ENCODE results near the gene ASIC2. TPM values are rescaled to one million over a fixed set of nuclear protein-coding genes. Genes with fewer than 3 reads are reported as not detected.
A peak's percentile ranks its signal among the peaks of the same experiment; 100 is the strongest.

ASIC2 gene
- total RNA-seq, 1 donor from 2014 or later = 0.36 TPM

- H3K9ac ChIP-seq (ENCODE audit: low read length) = no peak overlapping the region
- H3K4me1 ChIP-seq (ENCODE audit: insufficient read depth, low read length) = no peaks in the 10 kb centered on the region
- no peaks in the 10 kb centered on the region for H3K4me1 Mint-ChIP-seq (ENCODE audit: low read depth, unreplicated experiment)
- H3K27me3 Mint-ChIP-seq (ENCODE audit: low read depth, unreplicated experiment) = peaks cover 66% of the 10 kb centered on the region
- H4K20me1 ChIP-seq (ENCODE audit: insufficient read depth, low read length) = no peaks in the 10 kb centered on the region
- no peaks in the 10 kb centered on the region for H3K36me3 ChIP-seq (ENCODE audit: insufficient read depth, low read length)
- H3K4me3 ChIP-seq (ENCODE audit: insufficient read depth, low read depth, low read length) = no peak overlapping the region
- DNase-seq (ENCODE audit: low read depth) = no peak
- H3K9me3 ChIP-seq (ENCODE audit: insufficient read depth, low read depth, low read length) = no peaks in the 10 kb centered on the region
- TF ChIP-seq, protein P1, sequence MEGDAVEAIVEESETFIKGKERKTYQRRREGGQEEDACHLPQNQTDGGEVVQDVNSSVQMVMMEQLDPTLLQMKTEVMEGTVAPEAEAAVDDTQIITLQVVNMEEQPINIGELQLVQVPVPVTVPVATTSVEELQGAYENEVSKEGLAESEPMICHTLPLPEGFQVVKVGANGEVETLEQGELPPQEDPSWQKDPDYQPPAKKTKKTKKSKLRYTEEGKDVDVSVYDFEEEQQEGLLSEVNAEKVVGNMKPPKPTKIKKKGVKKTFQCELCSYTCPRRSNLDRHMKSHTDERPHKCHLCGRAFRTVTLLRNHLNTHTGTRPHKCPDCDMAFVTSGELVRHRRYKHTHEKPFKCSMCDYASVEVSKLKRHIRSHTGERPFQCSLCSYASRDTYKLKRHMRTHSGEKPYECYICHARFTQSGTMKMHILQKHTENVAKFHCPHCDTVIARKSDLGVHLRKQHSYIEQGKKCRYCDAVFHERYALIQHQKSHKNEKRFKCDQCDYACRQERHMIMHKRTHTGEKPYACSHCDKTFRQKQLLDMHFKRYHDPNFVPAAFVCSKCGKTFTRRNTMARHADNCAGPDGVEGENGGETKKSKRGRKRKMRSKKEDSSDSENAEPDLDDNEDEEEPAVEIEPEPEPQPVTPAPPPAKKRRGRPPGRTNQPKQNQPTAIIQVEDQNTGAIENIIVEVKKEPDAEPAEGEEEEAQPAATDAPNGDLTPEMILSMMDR (IDR thresholded peaks at IDR 0.05; ENCODE audit: insufficient read depth, low read depth, low read length) = no peak
- no peak for TF ChIP-seq EZH2 (IDR thresholded peaks at IDR 0.05; ENCODE audit: insufficient read depth, low read length)
- no peak overlapping the region for H2AFZ ChIP-seq (ENCODE audit: low read depth, low read length)
- no peak overlapping the region for H3K27ac Mint-ChIP-seq (ENCODE audit: unreplicated experiment)
- H3K27ac ChIP-seq (ENCODE audit: low read depth, low read length) = no peak overlapping the region
- no peak for FAIRE-seq
- no peak overlapping the region for H3K4me2 ChIP-seq (ENCODE audit: low read length)
- H3K4me3 Mint-ChIP-seq (ENCODE audit: unreplicated experiment) = no peak overlapping the region
- no peaks in the 10 kb centered on the region for H3K9me3 Mint-ChIP-seq (ENCODE audit: unreplicated experiment)
- H3K27me3 ChIP-seq (ENCODE audit: insufficient read depth, low read length) = no peaks in the 10 kb centered on the region
- no peaks in the 10 kb centered on the region for H3K36me3 Mint-ChIP-seq (ENCODE audit: low read depth, unreplicated experiment)
- no peaks in the 10 kb centered on the region for H3K79me2 ChIP-seq (ENCODE audit: insufficient read depth, low read length)
Observed at GRCh38 chr17:33201283-33201682, 91.8 kb downstream of the ASIC2 start.

DNA sequence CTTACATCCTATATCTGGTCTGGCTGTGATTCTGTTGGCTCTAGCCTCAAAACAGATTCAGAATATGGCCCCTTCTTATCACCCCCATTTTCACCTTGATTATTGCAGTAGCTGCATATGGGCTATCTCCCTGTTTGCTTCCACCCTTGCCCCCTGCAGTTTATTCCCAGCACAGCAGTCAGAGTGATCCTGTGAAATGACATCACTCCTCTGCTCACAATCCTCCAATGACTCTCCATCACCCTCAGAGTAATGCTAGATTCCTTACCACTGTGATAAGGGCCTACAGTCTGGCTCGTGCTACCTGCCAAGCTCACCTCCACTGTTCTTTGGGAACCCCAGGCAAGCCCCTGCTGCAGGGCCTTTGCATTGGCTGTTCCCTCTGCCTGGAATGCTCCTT lies 92.5 kb downstream of the ASIC2 start:
- peaks cover 67% of the 10 kb centered on the region for H3K27me3 Mint-ChIP-seq (ENCODE audit: low read depth, unreplicated experiment)
- H3K9ac ChIP-seq (ENCODE audit: low read length) = no peak overlapping the region
- H3K27ac ChIP-seq (ENCODE audit: low read depth, low read length) = no peak overlapping the region
- no peaks in the 10 kb centered on the region for H4K20me1 ChIP-seq (ENCODE audit: insufficient read depth, low read length)
- H3K4me1 Mint-ChIP-seq (ENCODE audit: low read depth, unreplicated experiment) = no peaks in the 10 kb centered on the region
- H3K27me3 ChIP-seq (ENCODE audit: insufficient read depth, low read length) = no peaks in the 10 kb centered on the region
- H2AFZ ChIP-seq (ENCODE audit: low read depth, low read length) = no peak overlapping the region
- H3K36me3 Mint-ChIP-seq (ENCODE audit: low read depth, unreplicated experiment) = no peaks in the 10 kb centered on the region
- no peak overlapping the region for H3K4me3 Mint-ChIP-seq (ENCODE audit: unreplicated experiment)
- H3K4me2 ChIP-seq (ENCODE audit: low read length) = no peak overlapping the region
- no peak overlapping the region for H3K27ac Mint-ChIP-seq (ENCODE audit: unreplicated experiment)
- H3K9me3 ChIP-seq (ENCODE audit: insufficient read depth, low read depth, low read length) = no peaks in the 10 kb centered on the region
- H3K4me3 ChIP-seq (ENCODE audit: insufficient read depth, low read depth, low read length) = no peak overlapping the region
- FAIRE-seq = no peak
- H3K79me2 ChIP-seq (ENCODE audit: insufficient read depth, low read length) = no peaks in the 10 kb centered on the region
- no peaks in the 10 kb centered on the region for H3K4me1 ChIP-seq (ENCODE audit: insufficient read depth, low read length)
- no peaks in the 10 kb centered on the region for H3K36me3 ChIP-seq (ENCODE audit: insufficient read depth, low read length)
- TF ChIP-seq, protein P1 (IDR thresholded peaks at IDR 0.05; ENCODE audit: insufficient read depth, low read depth, low read length) = no peak
- TF ChIP-seq EZH2 (IDR thresholded peaks at IDR 0.05; ENCODE audit: insufficient read depth, low read length) = no peak
- DNase-seq (ENCODE audit: low read depth) = peak; percentile 33
- no peaks in the 10 kb centered on the region for H3K9me3 Mint-ChIP-seq (ENCODE audit: unreplicated experiment)

GRCh38 chr17:33199571-33200510 lies 93.3 kb downstream of the ASIC2 start:
- Mint-ChIP-seq H3K36me3 (ENCODE audit: low read depth, unreplicated experiment) (no peaks in the 10 kb centered on the region), H3K9me3 (ENCODE audit: unreplicated experiment) (no peaks in the 10 kb centered on the region), H3K27ac (ENCODE audit: unreplicated experiment) (no peak overlapping the region), H3K4me3 (ENCODE audit: unreplicated experiment) (no peak overlapping the region), H3K4me1 (ENCODE audit: low read depth, unreplicated experiment) (no peaks in the 10 kb centered on the region), H3K27me3 (ENCODE audit: low read depth, unreplicated experiment) (peaks cover 68% of the 10 kb centered on the region)
- no peak overlapping the region for H3K4me3 ChIP-seq (ENCODE audit: insufficient read depth, low read depth, low read length)
- no peak overlapping the region for H3K27ac ChIP-seq (ENCODE audit: low read depth, low read length)
- no peak overlapping the region for H2AFZ ChIP-seq (ENCODE audit: low read depth, low read length)
- FAIRE-seq (no peak), DNase-seq (ENCODE audit: low read depth) (peak; percentile 37)
- H3K4me2 ChIP-seq (ENCODE audit: low read length) = no peak overlapping the region
- TF ChIP-seq, protein P1 (IDR thresholded peaks at IDR 0.05; ENCODE audit: insufficient read depth, low read depth, low read length) = no peak
- no peak for TF ChIP-seq EZH2 (IDR thresholded peaks at IDR 0.05; ENCODE audit: insufficient read depth, low read length)
- H3K4me1 ChIP-seq (ENCODE audit: insufficient read depth, low read length) = no peaks in the 10 kb centered on the region
- H3K9me3 ChIP-seq (ENCODE audit: insufficient read depth, low read depth, low read length) = no peaks in the 10 kb centered on the region
- H3K27me3 ChIP-seq (ENCODE audit: insufficient read depth, low read length) = no peaks in the 10 kb centered on the region
- H4K20me1 ChIP-seq (ENCODE audit: insufficient read depth, low read length) = no peaks in the 10 kb centered on the region
- no peaks in the 10 kb centered on the region for H3K79me2 ChIP-seq (ENCODE audit: insufficient read depth, low read length)
- H3K36me3 ChIP-seq (ENCODE audit: insufficient read depth, low read length) = no peaks in the 10 kb centered on the region
- no peak overlapping the region for H3K9ac ChIP-seq (ENCODE audit: low read length)

Measured in astrocyte (in vitro differentiated cells and primary cell).